ENCODE data around the gene BAHD1.

Gene BAHD1

GRCh38 chr15:40464595-40465185 is 23.9 kb downstream of the BAHD1 start:
- DNase-seq = no peak

- no peak for DNase-seq
Observed at GRCh38 chr15:40465939-40466338, 25.2 kb downstream of the BAHD1 start.

DNA sequence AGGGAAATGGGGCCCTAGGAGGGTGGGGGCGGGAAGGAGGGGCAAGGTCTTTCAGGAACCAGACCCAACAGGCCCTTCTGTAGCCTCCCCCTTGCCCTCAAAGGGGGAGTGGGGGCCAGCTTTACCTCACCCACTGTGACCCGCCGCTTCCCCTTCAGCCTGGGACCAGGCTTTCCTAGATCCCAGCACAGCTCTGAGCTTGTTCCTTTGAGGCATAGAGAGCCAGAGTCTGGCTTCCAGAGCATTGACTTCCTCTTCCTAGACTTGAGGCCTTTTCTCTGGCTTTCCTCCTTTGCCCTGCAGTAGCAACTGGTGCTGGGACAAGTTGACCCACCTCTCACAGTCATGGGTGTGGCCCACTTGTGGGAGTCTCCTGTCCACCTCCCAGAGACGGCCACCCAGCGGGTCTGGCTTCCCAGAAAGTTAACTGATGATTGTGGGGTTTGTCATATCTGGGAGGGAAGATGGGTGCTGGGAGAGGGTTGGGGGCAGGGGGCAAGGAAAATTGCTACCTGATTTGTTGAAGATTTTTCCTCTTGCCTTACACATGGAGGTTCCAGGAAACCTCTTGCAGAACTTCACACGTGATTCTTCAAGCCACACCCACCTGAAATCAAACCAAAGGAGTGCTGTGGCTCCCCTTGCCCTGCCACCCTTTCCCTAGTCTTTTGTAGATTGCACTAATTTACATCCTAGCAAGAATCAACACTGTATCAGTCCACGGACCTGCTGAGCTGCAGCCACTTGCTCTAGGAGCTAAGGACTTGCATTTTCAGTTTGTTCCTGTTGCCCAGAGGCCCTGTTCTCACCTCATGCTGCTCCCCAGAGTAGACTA is 25.9 kb downstream of the BAHD1 start:
- DNase-seq = no peak

- no peak for DNase-seq
Observed at GRCh38 chr15:40467261-40467615, 26.5 kb downstream of the BAHD1 start.

DNA sequence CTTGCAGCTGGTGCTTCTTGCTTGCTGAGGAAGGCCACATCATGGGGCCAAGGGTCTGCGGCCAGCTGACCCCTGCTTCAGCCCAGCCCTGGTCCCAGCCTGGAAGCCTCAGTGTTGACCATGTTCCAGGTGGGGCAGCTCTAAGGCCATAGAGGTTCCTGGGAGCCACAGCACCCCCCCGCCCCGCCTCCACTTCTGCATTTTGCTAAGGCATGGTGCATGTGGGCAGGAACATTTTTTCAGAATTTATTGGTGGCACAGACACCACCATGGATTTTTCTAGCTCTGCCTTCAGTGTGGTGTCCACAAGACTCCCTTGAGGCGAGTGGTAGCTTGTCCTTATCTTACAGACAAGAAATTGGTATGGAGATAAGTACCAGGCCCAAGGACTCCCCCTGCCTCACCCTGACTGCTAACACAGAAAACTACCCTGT is 28.2 kb downstream of the BAHD1 start:
- no peak for DNase-seq

DNA sequence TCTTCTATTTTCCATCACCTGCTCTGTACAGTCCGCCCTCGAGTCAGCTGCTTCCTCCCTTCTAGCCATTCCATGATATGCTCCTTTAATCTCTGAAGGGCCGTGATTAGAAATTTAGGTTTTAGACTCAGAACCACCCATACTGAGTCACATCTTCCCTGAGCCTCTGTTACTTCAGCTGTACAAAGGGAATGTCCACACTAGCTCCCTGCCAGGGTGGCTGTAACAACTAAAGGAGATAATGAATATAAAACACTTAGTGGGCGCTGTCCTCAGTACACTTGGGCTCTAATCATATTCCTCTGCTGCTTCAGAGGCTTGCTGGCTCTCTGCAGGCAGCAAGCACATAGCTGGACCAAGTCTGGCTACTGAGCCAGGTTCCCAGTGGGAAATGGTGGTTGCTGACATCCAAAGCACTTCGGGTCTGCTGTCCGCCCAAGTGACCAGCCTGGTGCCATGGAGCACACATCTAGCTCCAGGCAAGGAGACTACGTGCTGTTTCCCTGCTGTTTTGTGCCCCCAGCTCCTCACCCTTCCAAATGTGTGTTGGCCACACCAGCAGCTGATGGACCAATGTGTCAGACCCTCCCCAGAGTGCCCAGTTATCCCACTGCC is 29.1 kb downstream of the BAHD1 start:
- DNase-seq = peak in 1 of 56 donors; percentile 22

DNA sequence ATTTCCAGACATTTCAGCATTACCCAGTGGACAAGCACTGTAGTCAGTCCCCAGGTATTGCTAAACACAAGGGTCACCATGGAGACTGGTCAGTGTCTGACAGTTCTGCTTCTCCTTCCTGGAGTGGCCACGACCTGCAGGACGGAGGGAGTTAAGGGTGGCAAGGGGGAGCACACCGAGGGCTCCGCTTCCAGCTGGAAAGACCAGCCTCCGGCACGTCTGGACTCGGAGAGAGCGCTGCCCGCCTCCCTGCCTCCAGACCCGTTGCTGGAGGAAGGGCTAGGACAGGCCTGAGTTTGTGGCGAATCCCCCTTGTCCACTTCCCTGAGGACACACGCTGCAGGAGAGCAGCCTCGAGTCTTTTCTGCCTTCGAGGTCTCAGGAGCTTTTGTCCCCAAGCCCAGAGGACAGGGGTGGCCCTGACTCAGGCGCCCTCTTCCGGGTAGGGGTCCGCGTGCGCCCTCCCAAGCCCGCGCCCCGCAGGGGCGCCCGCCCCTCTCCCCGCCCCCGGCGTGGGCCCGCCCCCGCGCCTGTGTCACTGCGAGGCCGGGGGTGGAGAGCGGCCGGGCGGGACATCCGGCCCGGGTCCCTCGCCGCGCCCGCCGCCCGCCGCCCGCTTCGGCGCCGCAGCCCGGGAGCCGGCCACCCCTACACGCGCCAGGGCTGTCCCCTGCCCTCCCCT is 29.8 kb downstream of the BAHD1 start, which contains the start of gene CHST14:
CHST14 (plus strand) TSS at position 562 of the 682 bp plus-strand sequence. CDS start 230 bp downstream, outside the sequence.
- peak in 44 of 56 donors; percentile 7 to 76 (median 36) for DNase-seq

GRCh38 chr15:40471105-40471807 is 30.5 kb downstream of the BAHD1 start:
- DNase-seq = peak in 14 of 56 donors; percentile 0 to 64 (median 36)

GRCh38 chr15:40471808-40472150 is 31.0 kb downstream of the BAHD1 start:
- no peak for DNase-seq

- no peak for DNase-seq
Observed at GRCh38 chr15:40472171-40472727, 31.5 kb downstream of the BAHD1 start.

DNA sequence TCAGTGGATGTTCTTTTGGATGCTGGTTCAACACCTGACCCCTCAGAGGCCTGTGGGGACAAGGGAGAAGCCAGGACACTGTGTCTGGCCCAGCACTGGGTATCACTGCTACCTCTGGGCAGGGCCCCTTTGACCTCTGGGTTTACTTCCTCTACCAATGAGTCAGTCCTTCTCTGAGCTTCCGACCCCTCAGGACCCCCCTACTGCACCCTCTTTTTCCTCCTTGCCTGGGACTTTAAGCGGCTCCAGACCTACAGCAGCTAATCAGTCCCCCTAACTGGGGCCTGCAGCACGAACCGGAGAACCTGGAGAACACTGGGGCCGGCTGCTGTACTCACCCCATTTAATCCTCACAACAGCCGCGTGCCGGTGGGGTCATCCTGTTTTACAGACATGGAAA is 33.8 kb downstream of the BAHD1 start:
- DNase-seq = no peak

- DNase-seq = no peak
Observed at GRCh38 chr15:40477642-40478327, 37.0 kb downstream of the BAHD1 start.

DNA sequence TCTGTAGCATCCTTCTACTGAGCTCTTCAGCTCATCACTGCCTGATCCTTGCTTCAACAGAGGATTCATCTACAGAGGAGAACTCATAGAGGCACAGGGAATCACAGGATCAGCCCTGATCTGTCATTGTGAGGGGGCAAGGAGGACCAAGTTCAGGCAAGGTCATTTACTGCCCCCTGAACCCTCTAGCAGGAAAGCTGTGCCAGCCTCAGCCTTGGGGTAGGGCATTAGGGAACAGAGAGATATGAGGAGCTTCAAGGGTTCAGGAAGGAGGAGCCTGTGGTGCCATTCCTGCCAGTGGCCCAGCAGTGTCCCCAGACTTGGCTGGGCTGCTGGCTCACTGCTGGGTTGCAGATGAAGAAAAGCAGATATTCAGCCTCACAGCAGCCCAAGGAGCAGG is 38.3 kb downstream of the BAHD1 start:
- DNase-seq = no peak

GRCh38 chr15:40481341-40482074 is 40.8 kb downstream of the BAHD1 start:
- DNase-seq = no peak

- no peak for DNase-seq
Observed at GRCh38 chr15:40483919-40484318, 43.2 kb downstream of the BAHD1 start.

GRCh38 chr15:40486066-40486770 is 45.5 kb downstream of the BAHD1 start:
- no peak for DNase-seq

GRCh38 chr15:40487816-40488682 is 47.3 kb downstream of the BAHD1 start:
- DNase-seq = no peak

Measured in nucleus accumbens (tissue), 56 donors.